Mucosa of descending colon (tissue), 3 donors: ENCODE data around the gene ISCU. TPM values are rescaled to one million over a fixed set of nuclear protein-coding genes. Genes with fewer than 3 reads are reported as not detected.

ENCODE experiments used
- ATAC-seq: fragments of 200-7000 bp; cut with Tn5 transposase; one replicate; pipeline ENCODE4 v1.9.1; 2020; ENCODE audit warnings: mild to moderate bottlenecking, moderate library complexity
- DNase-seq, 3 donors: peaks; one replicate each; pipeline ENCODE4 v3.0.0-alpha.2; 2020
- H3K36me3 ChIP-seq: fragments of 200-600 bp; one replicate; pipeline ENCODE4 v1.8.0; 2021; ENCODE audit warnings: low read depth, mild to moderate bottlenecking
- H3K4me1 ChIP-seq: fragments of 200-600 bp; one replicate; pipeline ENCODE4 v1.8.0; 2021; ENCODE audit warnings: low read depth, mild to moderate bottlenecking
- H3K4me3 ChIP-seq: fragments of 200-600 bp; one replicate; pipeline ENCODE4 v1.8.0; 2021; ENCODE audit warnings: mild to moderate bottlenecking
- H3K9me3 ChIP-seq: fragments of 200-600 bp; one replicate; pipeline ENCODE4 v1.8.0; 2021; ENCODE audit warnings: mild to moderate bottlenecking
- intact Hi-C, 2 donors: fragments of 100-400 bp; cut with DNase I in 1 of 2; cut with micrococcal nuclease in 1 of 2; formaldehyde crosslinking; loops; one replicate each; pipeline versions ENCODE4 v1.11.0 to v1.11.1; 2022; cut with DNase I, micrococcal nuclease
- total RNA-seq, 3 donors: library from RNA; stranded (reverse); fragmentation: NEBNext Ultra II Directional in 2 of 3; extraction: Animal tissue kit (Norgen Biotek cat#: 25700) in 2 of 3; gene quantifications; one replicate each; pipeline versions ENCODE4 v1.2.1 to v1.2.4, GENCODE V29; 2021 to 2023
- TF ChIP-seq, protein P1 (sequence below): fragments of 200-600 bp; IDR thresholded peaks from one replicate; pipeline ENCODE4 v1.8.0; 2022; ENCODE audit warnings: antibody characterized with exemption, mild to moderate bottlenecking
- donor health status: DM: no; HTN: no; CAD: no; lungs with moderate emphysema.
- donor health status: DM: no; HTN: no; CAD: no.
- donor health status: DM: no; HTN: yes; CAD: no.

The ISCU gene
- total RNA-seq, 3 donors from 2014 or later: 94.7 to 155 (median 107) TPM

DNA sequence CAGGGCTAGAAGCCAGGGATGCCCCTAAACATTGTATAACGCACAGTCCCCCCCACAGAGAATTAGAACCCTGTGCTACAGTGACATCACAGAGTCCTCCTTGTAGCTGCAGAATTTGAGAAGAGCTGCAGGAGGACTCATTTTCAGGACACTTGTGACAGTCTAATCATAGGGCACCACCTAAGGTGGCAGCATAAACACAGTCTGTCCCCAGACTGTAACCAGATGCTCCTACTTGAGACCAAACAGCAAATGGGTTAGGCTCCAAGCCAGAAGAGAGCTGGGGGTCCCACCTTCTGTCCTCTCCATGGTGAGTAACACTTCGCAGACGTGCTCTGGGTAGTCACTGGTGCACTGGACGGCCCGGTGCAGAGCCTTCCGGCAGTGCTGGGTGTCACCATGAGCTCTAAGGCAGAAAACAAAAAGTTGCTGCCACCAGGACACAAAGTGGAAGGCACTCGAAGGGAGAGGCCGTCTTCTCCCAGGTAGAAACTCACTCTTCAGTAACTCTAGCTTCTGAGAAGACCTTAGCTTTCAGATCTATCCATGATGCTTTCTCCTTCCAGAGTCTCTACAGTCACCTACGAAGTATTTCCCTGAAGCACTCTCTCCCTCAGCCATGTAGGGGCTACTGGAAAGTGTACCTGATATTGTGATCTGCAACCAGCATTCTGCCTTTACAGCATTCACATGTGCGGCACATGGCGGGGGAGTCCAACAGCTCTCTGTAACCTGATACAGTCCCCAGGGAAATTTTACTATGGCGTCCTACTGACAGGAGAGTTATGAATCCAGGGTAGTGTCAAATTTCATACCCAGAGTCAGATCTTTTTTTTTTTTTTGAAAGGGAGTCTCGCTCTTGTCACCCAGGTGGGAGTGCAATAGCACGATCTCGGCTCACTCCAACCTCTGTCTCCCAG lies 30.2 kb upstream of the ISCU start:
- intact Hi-C loops: no loop called here

DNA sequence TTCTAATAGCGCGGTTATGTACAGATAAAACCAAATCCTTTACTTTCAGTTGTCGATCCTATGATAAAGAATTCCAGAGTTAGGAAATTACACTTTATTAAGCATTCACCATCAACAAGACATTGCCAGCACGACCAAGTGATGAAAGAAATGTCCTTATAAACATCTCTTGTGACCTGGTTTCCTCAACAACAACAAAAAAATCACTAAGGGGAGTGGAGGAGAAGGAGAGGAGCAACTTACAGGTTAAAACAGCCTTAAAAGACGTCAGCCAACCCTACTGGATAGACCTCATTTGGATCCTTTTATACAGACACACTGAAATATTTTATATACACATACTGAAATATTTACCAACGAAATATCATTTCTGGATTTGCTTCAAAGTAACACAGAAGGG lies 24.2 kb upstream of the ISCU start:
- no peak for ATAC-seq
- H3K36me3 ChIP-seq: peaks cover 2% of the 10 kb centered on the region
- H3K4me3 ChIP-seq: no peak overlapping the region
- H3K4me1 ChIP-seq: no peaks in the 10 kb centered on the region
- no peaks in the 10 kb centered on the region for H3K9me3 ChIP-seq
- intact Hi-C loops: no loop called here
- DNase-seq: no peak
- TF ChIP-seq, protein P1, sequence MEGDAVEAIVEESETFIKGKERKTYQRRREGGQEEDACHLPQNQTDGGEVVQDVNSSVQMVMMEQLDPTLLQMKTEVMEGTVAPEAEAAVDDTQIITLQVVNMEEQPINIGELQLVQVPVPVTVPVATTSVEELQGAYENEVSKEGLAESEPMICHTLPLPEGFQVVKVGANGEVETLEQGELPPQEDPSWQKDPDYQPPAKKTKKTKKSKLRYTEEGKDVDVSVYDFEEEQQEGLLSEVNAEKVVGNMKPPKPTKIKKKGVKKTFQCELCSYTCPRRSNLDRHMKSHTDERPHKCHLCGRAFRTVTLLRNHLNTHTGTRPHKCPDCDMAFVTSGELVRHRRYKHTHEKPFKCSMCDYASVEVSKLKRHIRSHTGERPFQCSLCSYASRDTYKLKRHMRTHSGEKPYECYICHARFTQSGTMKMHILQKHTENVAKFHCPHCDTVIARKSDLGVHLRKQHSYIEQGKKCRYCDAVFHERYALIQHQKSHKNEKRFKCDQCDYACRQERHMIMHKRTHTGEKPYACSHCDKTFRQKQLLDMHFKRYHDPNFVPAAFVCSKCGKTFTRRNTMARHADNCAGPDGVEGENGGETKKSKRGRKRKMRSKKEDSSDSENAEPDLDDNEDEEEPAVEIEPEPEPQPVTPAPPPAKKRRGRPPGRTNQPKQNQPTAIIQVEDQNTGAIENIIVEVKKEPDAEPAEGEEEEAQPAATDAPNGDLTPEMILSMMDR: no peak

More for the DNA sequence above, 30.2 kb upstream of the ISCU start:
- ATAC-seq: no peak
- DNase-seq: no peak
- TF ChIP-seq, protein P1: no peak
- Histone ChIP-seq H3K36me3 (peaks cover 21% of the 10 kb centered on the region), H3K4me1 (no peaks in the 10 kb centered on the region), H3K4me3 (no peak overlapping the region), H3K9me3 (no peaks in the 10 kb centered on the region)

DNA sequence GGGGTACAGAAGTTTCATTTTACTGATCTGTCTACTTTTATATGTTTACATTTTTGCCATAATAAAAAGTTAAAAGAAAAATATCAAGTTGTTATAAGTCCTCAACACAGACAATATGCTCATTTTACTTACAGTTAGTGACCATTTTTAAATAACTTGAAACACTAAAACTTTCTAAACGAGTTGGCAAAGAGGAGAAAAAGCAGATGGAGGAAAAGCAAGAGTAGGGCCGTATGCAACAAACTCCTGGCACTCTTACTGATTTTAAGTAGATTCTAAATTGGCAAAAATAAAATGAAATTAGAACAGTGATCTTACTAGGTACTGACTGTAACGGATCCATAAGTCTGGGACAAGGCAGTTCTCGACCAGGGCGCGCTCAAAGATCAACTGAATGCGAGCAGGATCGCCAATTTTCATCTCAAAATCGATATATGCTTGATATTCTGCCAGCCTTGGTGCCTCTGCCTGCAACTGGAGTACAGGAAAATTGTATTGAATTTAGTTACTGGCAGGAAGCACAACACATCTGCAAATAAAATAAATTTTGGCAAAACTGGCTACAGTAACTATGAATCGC lies 23.7 kb upstream of the ISCU start:
- TF ChIP-seq, protein P1: no peak
- Histone ChIP-seq H3K4me1 (no peaks in the 10 kb centered on the region), H3K36me3 (no peaks in the 10 kb centered on the region), H3K9me3 (no peaks in the 10 kb centered on the region), H3K4me3 (no peak overlapping the region)
- ATAC-seq (no peak), DNase-seq (no peak)
- intact Hi-C loops: no loop called here

DNA sequence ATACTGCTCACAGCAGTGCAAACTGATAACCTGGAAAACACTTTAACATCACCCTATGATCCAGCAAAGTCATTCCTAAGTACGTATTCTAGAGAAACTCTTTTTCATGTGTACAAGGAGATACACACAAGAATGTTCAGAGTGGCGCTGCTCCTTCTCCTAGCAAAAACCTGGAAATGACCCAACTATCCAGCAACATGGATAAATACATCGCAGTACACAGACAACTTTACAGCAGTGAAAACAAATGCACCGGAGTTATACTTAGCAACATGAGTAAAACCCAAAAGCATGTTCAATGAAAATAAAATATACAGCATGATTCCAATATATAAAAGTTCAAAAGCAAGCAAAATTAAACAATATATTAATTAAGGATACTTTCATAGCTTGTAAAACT lies 20.1 kb upstream of the ISCU start:
- ATAC-seq: no peak
- H3K9me3 ChIP-seq: no peaks in the 10 kb centered on the region
- no peaks in the 10 kb centered on the region for H3K4me1 ChIP-seq
- TF ChIP-seq, protein P1: no peak
- DNase-seq: no peak
- intact Hi-C loops: no loop called here
- no peak overlapping the region for H3K4me3 ChIP-seq
- no peaks in the 10 kb centered on the region for H3K36me3 ChIP-seq

DNA sequence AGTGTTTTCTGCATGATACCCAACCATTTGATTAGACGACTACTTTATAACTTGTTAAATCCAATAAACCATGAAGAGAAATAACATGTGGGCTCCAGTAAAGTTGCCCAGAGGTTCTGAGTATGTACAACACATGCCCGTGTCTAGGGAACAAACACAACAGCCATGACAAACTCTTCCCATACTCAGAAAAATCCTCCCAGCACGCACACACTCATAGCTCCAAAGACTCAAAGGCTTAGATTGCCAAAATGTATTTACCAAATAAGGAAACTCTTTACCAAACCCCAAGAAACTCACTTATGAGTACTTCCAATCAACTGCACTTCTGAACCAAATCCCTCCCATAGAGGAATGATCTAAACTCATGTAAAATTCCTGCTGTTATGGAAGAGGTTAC lies 18.7 kb upstream of the ISCU start:
- Histone ChIP-seq H3K4me3 (no peak overlapping the region), H3K9me3 (no peaks in the 10 kb centered on the region), H3K4me1 (no peaks in the 10 kb centered on the region), H3K36me3 (no peaks in the 10 kb centered on the region)
- TF ChIP-seq, protein P1: no peak
- ATAC-seq (no peak), DNase-seq (no peak)
- intact Hi-C loops: no loop called here
